Measurements from ENCODE around the gene PSMB8. TPM values are rescaled to one million over a fixed set of nuclear protein-coding genes. Genes with fewer than 3 reads are reported as not detected.

Gene PSMB8
- 10 to 100 TPM; 38.5 to 71.2 (median 42.3) TPM for total RNA-seq

GRCh38 chr6:32843979-32844838 lies at the start of gene PSMB8:
Gene PSMB8 (minus strand): TSS chr6:32844047. CDS start chr6:32843996, 51 bp downstream.
- no peak for TF ChIP-seq CTCF (IDR thresholded peaks at IDR 0.05)
- DNase-seq (ENCODE audit: low spot score) (peak; percentile 99), ATAC-seq (ENCODE audit: low FRiP score) (peak; percentile 98)

GRCh38 chr6:32890831-32891230 lies 47.0 kb upstream of the PSMB8 start:
- DNase-seq (ENCODE audit: low spot score): no peak
- ATAC-seq (ENCODE audit: low FRiP score): no peak
- no peak for TF ChIP-seq CTCF (IDR thresholded peaks at IDR 0.05)

- no peak for TF ChIP-seq CTCF (IDR thresholded peaks at IDR 0.05)
- no peak for DNase-seq (ENCODE audit: low spot score)
- no peak for ATAC-seq (ENCODE audit: low FRiP score)
Observed at GRCh38 chr6:32889533-32889932, 45.7 kb upstream of the PSMB8 start.

- DNase-seq (ENCODE audit: low spot score): no peak
- no peak for ATAC-seq (ENCODE audit: low FRiP score)
- TF ChIP-seq CTCF (IDR thresholded peaks at IDR 0.05): no peak
Observed at GRCh38 chr6:32888576-32888975, 44.7 kb upstream of the PSMB8 start.

GRCh38 chr6:32887616-32888015 lies 43.8 kb upstream of the PSMB8 start:
- ATAC-seq (ENCODE audit: low FRiP score): no peak

GRCh38 chr6:32886681-32887383 lies 43.0 kb upstream of the PSMB8 start:
- ATAC-seq (ENCODE audit: low FRiP score): peak; percentile 33
- DNase-seq (ENCODE audit: low spot score): no peak
- TF ChIP-seq CTCF (IDR thresholded peaks at IDR 0.05): no peak

More at GRCh38 chr6:32887616-32888015, 43.8 kb upstream of the PSMB8 start:
- TF ChIP-seq CTCF (IDR thresholded peaks at IDR 0.05): no peak
- DNase-seq (ENCODE audit: low spot score): no peak

Data from omental fat pad (tissue), 4 donors.